HG03460 (cell line): Measurements from ENCODE around the gene KRTAP10-9.
"Not testable (repeated sequence)": the region's sequence is repeated elsewhere in the genome, so short reads cannot be mapped to it uniquely, and the experiment has no call there.

Experiments
- ATAC-seq: cut with Tn5 transposase; IDR thresholded peaks from one replicate; pipeline ENCODE4 v1.9.1; 2021; ENCODE audit not compliant: unreplicated experiment

KRTAP10-9 gene

DNA sequence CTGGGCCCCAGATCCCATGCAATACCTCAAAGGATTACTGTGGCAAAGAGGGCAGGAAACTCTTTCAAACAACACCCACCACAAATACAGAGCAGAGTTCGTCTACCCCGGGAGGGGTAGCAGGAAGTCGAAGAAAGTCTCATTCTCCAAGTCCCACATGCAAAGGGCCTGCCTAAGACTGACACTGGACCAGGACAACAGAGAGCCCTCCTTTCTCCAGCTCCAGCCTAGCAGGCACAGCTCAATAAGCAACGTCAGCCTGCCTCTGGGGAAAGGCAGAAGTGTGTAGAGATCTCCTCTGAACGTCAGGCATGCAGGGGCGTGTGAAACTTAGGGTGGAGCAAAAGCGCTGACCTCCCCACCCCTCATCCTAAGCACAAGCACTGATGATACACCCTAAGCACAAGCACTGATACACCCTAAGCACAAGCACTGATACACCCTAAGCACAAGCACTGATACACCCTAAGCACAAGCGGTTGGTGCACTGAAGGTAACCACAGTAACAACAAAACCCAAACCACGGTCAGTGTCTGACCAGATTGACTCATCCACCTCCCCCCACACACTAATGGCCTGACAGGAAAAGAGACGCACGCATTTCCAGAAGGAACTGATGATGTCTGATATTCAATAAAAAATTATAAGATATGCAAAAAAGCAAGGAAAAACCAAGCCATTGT lies 32.2 kb downstream of the KRTAP10-9 start:
- no peak for ATAC-seq

DNA sequence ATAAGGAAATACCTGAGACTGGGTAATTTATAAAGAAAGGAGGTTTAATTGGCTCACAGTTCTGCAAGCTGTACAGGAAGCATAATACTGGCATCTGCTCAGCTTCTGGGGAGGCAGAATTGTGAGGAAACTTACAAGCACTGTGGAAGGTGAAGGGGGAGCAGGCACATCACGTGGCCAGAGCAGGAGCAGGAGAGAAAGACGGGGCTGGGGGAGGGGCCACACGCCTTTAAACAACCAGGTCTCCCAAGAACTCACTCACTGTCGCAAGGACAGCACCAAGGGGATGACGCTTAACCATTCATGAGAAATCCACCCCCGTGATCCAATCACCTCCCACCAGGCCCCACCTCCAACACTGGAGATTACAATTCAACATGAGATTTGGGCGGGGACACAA lies 34.7 kb downstream of the KRTAP10-9 start:
- ATAC-seq, result not testable (repeated sequence)

DNA sequence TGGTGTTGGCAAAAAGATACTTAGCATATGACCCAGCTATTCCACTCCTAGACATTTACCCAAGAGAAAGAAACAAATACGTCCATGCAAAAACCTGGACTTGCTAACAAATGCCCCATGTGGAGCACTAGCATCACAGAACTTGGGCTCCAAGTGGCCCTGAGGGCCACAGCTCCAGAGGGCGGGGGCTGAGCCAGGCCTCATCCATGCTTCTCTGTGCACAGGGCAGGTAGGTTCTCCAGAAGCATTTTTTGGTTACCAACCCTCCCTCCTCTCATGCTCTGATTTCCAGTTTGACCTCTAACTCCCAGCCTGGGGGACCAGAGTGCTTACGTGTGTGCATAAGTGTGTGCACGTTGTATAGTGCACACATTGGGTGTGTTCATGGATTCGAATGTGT lies 37.8 kb downstream of the KRTAP10-9 start:
- ATAC-seq, result no peak

DNA sequence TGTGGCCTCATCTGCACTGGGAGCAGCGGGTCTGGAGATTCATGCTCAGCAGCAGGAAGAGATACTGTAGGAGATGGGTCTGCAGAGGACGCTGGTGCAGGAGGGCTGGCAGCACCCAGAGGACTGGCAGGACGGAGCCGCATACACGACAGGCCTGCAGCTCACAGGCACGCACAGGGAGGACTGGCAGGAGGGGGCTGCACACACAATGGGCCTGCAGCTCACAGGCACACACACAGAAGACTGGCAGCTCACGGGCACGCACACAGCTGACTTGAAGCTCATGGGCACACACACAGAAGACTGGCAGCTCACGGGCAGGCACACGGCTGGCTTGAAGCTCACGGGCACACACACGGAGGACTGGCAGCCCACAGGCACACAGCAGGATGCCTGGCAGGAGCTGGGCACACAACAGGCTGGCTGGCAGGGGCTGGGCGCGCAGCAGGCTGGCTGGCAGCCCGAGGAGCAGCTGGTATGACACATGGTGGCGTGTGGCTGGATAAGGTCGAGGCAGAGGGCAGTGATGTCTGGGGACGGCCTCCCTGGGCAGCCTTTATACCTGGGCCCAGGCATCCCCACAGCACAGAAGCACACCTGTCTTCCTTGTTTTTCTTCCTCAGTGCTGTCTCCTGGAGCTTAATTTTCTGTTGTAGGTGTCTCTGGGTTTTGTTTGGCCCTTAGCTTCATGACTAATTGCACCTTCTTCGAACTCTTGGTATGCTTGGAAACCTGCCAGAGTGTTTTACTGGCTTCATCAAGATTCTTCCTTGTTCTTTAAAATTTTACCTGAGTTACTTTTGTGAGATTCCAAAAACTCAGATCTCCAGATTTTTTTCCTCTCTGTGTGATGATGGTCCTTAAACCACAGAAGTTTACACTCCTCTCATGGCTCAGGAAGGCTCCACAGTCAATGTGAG lies 39.8 kb downstream of the KRTAP10-9 start, which contains the start of gene KRTAP12-2:
Gene KRTAP12-2, minus strand, starts transcription at position 527 of the 920 bp plus-strand sequence. Its CDS starts 41 bp downstream, at position 486.
- ATAC-seq, result no peak

DNA sequence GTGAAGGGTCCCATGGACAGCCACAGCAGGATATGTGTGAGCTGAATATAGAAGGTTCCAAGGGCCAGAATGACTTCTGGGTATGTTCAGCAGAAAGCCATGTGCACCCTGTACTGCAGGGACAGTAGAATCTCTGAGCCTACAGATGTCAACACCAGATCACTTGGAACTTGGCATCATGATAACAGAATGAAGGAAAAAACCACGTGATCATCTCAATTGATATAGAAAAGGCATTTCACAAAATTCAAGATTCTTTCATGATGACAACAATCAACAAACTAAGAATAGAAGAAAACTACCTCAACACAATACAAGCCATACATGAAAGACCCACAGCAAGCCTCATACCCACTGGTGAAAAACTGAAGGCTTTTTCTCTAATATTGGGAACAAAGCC lies 40.7 kb downstream of the KRTAP10-9 start:
- ATAC-seq, result no peak

DNA sequence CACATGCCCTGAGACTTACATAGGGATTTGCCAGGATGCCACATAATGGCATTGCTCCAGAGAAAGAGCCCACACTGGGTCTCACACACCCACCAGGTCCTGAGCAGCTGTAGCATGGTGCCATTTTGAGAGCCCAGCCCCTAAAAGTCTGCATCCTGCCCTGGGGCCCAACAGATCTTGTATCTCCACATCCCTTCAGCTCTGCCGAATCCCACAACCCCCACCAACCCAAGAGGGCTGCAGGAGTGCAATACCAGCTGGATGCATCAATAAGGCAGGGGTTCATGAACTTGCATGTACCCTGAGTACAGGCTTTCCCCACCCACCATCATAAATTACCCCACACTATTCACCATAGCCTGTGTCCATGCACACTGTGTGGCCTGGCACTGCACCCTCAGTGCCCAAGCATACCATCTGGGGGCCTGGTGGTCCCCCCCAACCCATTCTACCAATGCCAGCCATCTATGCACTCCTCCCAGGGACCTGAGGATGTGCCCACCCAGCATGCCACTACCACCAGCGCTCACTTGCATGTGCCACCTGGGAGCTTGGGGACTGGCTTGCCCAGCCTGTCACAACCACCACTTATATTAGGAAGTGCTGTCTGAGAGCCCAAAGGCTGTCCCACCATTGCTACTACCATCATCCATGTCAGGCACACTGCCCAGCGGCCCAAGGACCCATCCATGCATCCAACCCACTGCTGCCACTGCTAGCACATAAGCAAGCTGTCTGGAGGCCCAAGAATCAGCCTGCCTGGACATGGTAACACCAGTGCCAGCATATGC lies 43.9 kb downstream of the KRTAP10-9 start:
- no peak for ATAC-seq

DNA sequence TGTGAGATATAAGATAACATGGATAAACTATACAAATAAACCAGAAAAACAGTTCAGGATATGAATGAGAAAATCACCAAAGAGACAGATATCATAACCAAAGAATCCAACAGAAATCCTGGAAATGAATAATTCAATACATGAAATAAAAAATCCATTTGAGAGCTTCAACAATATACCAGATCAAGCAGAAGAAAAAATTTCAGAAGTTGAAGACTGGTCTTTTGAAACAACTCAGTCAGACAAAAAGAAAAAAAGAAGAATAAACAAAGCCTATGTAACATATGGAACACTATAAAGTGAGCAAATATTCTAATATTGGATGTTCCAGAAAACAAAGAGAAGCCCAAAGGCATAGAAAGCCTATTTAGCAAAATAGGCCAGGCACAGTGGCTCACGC lies 45.0 kb downstream of the KRTAP10-9 start:
- ATAC-seq, result no peak

DNA sequence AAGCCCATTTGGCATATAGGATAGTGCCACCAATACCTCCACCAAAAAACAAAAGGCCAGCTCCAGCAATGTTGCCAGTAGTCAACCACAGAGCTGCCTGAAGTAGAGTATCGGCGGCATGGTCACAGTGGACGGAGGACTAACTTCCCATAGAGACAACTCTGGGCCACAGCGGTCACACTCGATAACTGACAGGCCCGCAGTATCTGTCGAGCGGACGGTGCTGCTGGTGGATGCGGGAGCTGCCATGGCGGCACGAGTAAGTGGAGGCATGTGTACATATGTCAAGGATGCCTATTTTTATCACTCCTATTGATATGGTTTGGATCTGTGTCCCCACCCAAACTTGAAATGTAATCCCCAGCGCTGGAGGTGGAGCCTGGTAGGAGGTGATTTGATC lies 51.0 kb downstream of the KRTAP10-9 start:
- no peak for ATAC-seq
